ENCODE results near the gene PTGIS.

Gene PTGIS

GRCh38 chr20:49486064-49486463 lies 81.9 kb downstream of the PTGIS start:
- no peak for DNase-seq

GRCh38 chr20:49485563-49485962 lies 82.4 kb downstream of the PTGIS start:
- no peak for DNase-seq

GRCh38 chr20:49484180-49485140 lies 83.5 kb downstream of the PTGIS start:
- peak; percentile 90 for DNase-seq

GRCh38 chr20:49483696-49484123 lies 84.2 kb downstream of the PTGIS start:
- DNase-seq, result peak; percentile 17

- DNase-seq, result no peak
Measured at GRCh38 chr20:49483018-49483695, 84.8 kb downstream of the PTGIS start.

GRCh38 chr20:49482621-49483017 lies 85.3 kb downstream of the PTGIS start, which contains the start of gene KCNB1:
Gene KCNB1, minus strand, starts transcription at chr20:49482668. Its CDS starts 188 bp downstream, at chr20:49482480.
- DNase-seq, result no peak

GRCh38 chr20:49482173-49482572 lies 85.8 kb downstream of the PTGIS start:
- no peak for DNase-seq

- DNase-seq, result no peak
Measured at GRCh38 chr20:49481116-49481515, 86.8 kb downstream of the PTGIS start.

- no peak for DNase-seq
Measured at GRCh38 chr20:49480236-49480635, 87.7 kb downstream of the PTGIS start.

- DNase-seq, result no peak
Measured at GRCh38 chr20:49479785-49480184, 88.2 kb downstream of the PTGIS start.

GRCh38 chr20:49478754-49479689 lies 88.9 kb downstream of the PTGIS start:
- no peak for DNase-seq

- DNase-seq, result no peak
Measured at GRCh38 chr20:49478266-49478665, 89.7 kb downstream of the PTGIS start.

GRCh38 chr20:49477200-49477599 lies 90.7 kb downstream of the PTGIS start:
- DNase-seq, result peak; percentile 56

- DNase-seq, result no peak
Measured at GRCh38 chr20:49476016-49476355, 92.0 kb downstream of the PTGIS start.

GRCh38 chr20:49475292-49476015 lies 92.5 kb downstream of the PTGIS start:
- DNase-seq, result no peak

GRCh38 chr20:49471397-49471796 lies 96.5 kb downstream of the PTGIS start:
- DNase-seq, result peak; percentile 17

- DNase-seq, result no peak
Measured at GRCh38 chr20:49470922-49471321, 97.0 kb downstream of the PTGIS start.

GRCh38 chr20:49469060-49469459 lies 98.9 kb downstream of the PTGIS start:
- DNase-seq, result no peak

GRCh38 chr20:49468412-49468811 lies 99.5 kb downstream of the PTGIS start:
- no peak for DNase-seq

GRCh38 chr20:49466114-49466912 lies 101.6 kb downstream of the PTGIS start:
- peak; percentile 16 for DNase-seq

GRCh38 chr20:49464556-49464955 lies 103.4 kb downstream of the PTGIS start:
- DNase-seq, result no peak

Measured in NCI-H2171 treated with DMSO at 0.1 percent for 48 hours (cell line).